Endometrial microvascular endothelial cells (primary cell): ENCODE measurements around the gene PTPN1. TPM values are rescaled to one million over a fixed set of nuclear protein-coding genes. Genes with fewer than 3 reads are reported as not detected.

ENCODE experiments used
- in situ Hi-C: cut with HindIII; loops from 2 replicates; pipeline ENCODE4 v1.10.0; 2017; ENCODE audit warnings: low sequenced_read_pairs, low pct_unique_long_range_greater_than_20kb; ENCODE audit errors: inconsistent ontology term
- total RNA-seq: library from RNA; depleted of rRNA; stranded (reverse); fragments of >200 nt; gene quantifications from one replicate; pipeline ENCODE4 v1.2.3, GENCODE V29; 2015; ENCODE audit errors: inconsistent ontology term

PTPN1 gene
- total RNA-seq, 1 donor from 2014 or later: 89.3 TPM

DNA sequence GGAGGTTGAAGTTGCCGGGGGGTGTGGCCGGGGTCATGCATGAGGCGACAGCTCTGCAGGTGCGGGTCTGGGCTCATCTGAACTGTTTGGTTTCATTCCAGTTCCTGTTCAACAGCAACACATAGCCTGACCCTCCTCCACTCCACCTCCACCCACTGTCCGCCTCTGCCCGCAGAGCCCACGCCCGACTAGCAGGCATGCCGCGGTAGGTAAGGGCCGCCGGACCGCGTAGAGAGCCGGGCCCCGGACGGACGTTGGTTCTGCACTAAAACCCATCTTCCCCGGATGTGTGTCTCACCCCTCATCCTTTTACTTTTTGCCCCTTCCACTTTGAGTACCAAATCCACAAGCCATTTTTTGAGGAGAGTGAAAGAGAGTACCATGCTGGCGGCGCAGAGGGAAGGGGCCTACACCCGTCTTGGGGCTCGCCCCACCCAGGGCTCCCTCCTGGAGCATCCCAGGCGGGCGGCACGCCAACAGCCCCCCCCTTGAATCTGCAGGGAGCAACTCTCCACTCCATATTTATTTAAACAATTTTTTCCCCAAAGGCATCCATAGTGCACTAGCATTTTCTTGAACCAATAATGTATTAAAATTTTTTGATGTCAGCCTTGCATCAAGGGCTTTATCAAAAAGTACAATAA, 72.5 kb downstream of the PTPN1 start:
- in situ Hi-C loops: no loop called here

DNA sequence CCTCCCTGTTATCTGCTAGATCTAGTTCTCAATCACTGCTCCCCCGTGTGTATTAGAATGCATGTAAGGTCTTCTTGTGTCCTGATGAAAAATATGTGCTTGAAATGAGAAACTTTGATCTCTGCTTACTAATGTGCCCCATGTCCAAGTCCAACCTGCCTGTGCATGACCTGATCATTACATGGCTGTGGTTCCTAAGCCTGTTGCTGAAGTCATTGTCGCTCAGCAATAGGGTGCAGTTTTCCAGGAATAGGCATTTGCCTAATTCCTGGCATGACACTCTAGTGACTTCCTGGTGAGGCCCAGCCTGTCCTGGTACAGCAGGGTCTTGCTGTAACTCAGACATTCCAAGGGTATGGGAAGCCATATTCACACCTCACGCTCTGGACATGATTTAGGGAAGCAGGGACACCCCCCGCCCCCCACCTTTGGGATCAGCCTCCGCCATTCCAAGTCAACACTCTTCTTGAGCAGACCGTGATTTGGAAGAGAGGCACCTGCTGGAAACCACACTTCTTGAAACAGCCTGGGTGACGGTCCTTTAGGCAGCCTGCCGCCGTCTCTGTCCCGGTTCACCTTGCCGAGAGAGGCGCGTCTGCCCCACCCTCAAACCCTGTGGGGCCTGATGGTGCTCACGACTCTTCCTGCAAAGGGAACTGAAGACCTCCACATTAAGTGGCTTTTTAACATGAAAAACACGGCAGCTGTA, 73.4 kb downstream of the PTPN1 start:
- in situ Hi-C loops: no loop called here

DNA sequence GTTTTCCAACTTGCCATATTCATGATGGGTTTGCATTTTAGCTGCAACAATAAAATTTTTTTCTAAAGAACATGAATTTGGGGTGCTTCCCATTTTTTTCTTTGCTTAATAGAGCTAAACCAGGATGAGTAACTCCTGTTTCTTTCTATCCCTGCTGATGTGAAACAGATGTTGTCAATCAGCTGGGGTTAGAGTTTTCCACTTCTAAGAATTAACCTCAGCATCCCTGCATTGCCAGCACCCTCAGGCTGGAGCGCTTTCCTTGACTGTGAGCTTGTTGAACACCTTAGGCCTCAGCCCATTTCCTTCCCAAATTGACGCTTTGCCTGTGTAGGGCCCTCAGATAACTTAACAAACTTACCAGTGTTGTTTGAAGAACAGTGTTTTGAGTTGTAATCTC, 74.5 kb downstream of the PTPN1 start:
- in situ Hi-C loops: no loop called here

DNA sequence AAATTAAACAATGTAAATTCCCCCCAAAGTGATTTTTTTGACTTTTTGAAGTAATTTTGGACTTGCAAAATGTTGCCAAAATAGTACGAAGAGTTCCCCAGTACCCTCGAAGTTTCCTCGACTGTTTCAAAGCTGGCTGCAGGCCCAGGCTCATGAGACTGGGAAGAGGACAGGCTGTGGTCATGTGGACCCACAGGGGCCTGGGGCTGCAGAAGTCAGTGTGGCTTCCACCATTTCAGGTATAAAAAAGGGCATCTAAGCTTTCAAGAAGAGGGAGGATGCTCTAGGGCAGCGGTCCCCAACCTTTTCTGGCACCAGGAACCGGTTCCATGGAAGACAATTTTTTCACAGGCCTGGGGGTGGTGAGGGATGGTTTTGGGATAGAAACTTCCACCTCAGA, 75.0 kb downstream of the PTPN1 start:
- in situ Hi-C loops: no loop called here

DNA sequence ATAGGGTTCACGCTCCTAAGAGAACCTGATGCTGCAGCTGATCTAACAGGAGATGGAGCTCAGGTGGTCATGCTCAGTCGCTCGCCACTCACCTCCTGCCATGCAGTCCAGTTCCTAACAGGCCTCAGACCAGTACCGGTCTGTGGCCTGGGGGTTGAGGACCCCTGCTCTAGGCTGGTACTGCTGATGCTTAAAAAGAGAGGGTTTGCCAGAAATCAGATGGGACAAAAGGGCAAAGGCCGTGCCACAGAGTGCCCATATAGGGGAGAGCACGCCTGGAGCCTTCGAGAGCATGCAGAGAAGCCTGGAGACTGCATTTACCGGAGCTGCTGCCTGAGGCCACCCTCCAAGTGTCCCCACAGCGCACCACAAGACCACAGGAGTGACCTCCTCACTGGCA, 75.5 kb downstream of the PTPN1 start:
- in situ Hi-C loops: no loop called here

DNA sequence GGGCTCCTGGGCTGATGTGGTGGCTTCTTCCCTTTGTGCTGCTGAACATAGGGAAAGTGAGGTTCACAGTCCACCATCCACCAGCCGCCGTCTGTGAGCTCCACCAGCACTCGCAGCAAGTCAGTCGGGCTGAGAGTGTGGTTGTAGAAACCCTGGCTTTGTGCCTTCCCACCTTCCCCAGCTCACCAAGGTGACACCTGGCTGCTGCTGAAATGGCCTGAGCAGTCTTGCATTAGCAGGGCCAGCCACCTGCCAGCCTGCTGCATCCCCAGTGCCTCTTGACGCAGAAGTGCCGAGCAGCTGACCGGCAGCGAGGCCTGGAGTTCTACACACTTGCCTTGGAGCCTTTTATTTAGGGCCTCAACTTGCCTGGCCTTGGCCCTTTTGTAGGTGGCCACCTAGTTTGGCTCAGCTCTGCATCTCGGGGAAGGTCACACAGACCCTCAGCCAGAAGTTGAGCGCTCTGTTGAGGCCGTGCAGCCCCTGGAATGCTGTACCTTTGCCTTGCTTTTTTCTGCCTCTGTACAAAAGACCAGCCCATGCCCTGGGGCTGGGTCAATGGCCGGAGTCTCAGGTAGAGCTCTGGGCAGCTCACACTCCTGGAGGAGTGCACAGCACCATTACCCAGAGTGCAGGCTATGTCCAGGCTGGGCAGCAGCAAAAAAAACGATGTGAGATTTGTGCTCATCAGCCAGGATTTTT, 76.5 kb downstream of the PTPN1 start:
- in situ Hi-C loops: no loop called here

DNA sequence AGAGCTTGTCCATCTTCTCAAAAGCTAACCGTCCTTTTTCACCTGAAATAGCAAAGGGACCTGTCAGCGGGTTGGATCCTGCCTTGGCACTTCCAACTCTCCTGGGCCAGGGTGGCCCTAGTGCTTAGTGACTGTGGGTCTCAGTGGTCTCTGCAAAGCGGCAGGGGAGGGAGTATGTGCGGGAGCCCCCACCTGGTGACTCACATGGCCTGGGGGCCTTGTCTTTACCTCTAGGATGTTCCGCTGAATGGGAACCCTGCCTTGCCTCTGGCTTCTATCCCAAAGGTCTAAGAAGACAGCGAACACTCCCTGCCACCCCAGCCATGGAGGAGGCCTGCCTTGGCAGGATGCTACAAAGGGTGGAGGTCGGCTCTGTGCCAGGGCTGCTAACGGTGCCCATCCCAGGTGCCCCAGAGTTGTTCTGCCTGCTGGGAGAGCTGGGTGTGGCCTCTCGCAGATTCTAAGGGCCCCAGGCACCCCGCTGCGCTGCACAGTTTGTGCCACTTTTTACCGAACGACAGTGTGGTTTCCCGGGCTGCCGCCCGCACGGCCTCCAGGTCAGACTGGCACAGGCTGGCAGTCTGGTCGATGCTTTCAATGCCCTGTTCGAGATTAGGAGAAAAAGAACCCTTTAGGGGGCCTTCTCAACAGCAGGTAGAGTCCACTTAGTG, 77.2 kb downstream of the PTPN1 start:
- in situ Hi-C loops: no loop called here

DNA sequence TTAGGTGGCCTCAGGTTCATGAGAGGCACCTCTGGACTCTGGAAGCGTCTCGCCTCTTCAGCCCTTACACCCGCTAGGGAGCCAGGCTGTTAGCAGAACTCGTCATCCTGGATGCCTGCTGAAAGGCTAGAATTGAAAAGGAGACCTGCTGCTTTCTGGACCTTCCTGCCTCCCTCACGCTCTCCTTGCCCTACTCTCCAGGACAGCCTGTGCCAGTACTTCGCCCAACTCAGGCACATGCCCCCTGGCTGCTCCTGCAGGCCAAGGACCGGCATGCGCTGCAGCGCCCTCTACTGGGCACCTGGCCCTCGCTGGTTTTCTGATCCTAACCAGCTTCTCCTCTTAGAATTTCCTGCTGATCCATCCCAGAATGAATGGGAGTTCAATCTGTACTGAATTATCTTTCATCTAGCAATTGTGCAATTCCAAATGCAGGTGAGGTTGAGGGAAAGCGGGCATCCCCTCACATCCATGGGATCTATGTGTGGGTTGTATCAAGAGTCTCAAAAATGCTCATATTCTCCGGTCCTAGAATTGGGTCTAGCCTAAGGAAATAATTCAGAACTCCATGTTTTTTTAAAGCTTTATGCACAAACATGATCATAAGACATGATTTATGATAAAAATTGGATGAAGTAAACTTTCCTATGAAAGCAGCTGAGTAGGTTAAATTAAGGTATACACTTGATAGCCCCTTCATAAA, 78.0 kb downstream of the PTPN1 start:
- in situ Hi-C loops: no loop called here

DNA sequence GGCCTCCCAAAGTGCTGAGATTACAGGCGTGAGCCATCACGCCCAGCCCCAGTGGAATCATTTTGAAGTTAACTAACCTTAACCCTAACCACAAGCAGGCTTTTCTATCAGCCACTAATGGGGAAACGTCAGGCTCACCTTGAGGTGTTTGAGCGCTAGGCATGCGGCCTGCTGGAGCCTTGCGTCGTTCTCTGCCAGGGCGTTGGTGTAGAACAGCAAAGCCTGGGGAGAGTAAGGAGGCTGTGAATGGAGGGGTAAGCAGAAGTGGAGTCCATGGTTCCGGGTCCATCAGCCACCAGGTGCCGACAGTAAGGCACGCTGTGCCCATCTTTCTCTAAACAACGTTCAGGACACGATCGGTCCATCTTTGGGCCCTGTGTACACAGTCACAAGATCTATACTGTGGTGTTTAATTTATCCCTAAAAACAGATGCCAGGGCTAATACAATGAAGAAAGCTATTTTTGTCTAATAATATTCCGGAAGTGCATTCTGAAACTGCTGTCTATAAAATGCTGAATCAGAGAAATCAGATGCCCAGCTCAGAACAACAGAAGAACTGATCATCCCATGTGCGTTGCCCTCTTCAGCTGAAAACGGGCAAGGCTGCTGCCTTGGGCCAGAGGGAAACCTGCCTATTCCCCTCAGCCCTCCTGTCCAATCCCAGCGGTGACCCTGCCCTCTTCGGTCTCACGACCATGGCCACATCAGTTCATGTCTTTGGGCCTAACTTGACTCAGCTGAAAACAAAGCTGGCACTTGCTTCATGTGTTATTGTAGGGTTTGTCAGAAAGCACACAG, 79.6 kb downstream of the PTPN1 start:
- in situ Hi-C loops: no loop called here

DNA sequence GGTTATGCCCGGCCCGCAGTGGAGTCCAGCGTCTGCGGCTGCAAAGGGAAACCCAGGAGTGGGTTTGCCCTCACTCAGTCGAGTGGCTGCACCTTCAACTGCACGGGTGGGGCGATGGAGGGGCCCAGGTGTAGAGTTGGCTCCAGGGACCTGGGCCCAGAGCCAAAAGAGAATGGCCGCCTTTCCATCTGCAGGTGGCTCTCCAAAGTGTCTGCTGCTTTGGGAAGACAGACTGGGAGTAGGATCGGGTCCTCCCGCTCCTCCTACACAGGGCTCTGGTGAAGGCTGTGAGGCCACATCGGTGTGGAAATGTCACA, 80.1 kb downstream of the PTPN1 start:
- in situ Hi-C loops: no loop called here

DNA sequence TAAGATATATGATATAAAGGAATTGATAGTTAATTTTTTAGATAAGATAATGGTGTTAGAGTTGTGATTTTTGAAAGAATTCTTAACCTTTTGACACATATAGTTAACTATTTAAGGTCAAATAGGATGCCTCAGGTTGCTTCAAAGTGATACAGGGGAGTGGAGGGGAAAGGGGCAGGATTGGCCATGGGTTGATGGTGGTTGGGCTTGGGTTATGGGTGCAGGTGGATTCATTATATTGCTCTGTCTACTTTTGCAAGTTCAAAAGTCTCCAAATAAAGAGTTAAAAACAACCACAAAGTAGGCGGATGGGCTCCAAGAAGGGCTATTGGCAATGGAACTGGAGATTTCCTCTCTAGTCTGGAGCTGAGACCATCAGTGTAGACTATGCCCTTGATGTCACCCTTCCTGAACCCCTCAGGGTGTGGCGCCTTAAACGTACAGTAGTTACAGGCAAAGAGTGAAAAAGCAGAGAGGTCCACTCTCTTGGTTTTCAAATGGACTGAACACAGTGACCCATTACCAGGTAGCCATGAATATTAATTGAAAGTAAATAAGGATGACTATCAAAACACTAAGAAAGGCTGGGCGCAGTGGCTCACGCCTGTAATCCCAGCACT, 81.2 kb downstream of the PTPN1 start:
- in situ Hi-C loops: no loop called here

DNA sequence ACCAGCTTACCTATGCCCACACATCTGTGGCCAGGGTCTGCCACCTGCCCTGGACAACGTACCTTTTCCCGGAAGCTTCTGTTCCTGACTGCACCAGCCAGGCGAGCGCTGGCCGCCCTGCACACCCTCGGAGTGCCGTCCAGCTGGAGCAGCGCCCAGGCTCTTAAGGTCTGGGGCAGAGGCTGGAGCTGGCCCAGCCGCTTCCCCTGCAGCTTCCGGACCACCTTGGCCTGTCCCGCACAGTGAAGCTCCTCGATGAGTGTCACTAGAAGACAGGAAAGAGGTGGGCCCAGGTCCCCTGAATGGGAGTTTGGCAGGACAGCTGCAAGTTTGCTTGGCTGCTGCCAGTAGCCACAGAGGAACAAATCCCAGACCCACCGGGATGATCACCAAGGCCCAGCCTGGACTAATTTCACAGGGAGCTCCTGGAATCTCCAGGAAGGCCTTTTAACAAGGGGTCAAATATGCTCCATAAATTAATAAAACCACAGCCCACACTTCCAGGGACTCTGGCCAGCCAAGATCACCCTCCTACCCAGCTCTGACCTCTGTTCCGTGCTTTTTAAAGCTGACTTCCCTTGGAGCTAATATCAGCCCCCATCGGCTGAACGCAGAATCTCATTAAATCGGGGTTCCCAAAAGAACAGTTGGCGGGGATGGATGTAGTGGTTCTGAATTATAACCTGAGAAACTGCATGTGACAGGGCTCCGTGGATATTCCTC, 82.3 kb downstream of the PTPN1 start:
- in situ Hi-C loops: no loop called here

DNA sequence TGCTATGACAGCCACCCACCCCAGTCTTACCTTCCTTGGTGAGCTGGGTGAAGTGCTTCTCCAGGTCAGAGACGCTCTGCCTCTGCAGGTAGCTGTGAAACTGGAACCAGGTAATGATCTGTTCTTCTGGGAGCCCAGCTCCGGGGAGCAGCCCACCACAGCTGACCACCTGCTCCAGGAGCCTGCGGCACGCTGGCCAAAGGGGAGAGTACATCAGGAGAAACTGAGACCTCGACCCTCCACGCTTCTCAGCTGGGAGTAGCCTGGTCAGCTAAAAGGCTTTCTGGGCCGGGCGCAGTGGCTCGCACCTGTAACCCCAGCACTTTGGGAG, 82.8 kb downstream of the PTPN1 start:
- in situ Hi-C loops: no loop called here

DNA sequence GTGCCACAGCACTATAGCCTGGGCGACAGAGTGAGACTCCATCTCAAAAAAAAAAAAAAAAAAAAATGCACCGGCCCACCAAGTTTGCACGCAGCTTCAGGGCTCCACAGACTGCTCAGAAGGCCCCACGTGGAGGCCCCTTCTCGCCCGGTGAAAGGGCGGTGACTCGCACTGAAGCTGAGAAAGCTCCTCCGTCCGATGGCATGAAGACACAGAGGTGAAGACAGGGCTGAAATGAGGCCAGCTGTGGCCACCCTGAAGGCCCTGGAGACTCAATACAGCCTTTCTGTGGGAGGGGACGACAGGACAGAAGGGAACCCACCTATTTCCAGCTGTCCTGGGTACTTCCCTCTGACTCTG, 84.0 kb downstream of the PTPN1 start:
- in situ Hi-C loops: no loop called here

DNA sequence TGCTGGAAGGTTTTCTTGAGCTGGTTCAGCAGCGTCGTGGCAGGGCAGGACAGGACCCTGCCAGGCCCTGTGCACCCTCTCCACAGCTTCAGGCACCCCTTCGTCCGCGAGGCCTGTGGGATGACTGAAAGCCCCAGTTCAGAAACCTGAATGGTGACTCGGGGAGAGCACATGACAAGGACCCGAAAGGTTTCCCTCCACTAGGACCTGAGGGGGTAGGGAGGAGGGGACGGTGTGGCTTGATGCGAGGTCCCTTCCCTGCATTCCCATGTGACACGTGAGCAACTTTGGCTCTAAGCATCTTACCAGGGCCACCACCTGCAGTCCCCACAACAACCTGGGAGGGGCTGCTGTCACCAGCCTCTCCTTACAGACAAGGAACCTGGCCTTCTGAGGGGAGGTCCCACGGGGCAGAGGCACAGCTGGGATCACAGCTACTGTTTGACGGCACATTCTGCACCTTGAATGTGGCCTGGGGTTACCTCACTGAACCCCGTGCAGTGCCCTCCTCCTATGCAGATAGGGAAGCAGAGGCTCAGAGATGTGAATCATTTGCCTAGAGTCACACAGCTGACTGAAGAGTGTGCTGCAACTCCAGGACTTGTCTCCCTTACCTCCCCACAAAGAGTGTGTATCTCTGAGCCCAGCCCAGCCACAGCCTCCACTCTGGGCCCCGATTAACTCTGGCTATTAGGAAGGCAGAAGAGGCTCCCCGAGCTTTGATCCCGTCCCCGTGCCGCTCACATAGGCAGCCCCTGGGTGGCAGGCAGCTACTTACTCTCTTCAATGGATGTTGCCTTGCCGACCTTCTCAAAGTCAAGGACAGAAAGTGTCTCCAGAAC, 84.6 kb downstream of the PTPN1 start:
- in situ Hi-C loops: no loop called here

DNA sequence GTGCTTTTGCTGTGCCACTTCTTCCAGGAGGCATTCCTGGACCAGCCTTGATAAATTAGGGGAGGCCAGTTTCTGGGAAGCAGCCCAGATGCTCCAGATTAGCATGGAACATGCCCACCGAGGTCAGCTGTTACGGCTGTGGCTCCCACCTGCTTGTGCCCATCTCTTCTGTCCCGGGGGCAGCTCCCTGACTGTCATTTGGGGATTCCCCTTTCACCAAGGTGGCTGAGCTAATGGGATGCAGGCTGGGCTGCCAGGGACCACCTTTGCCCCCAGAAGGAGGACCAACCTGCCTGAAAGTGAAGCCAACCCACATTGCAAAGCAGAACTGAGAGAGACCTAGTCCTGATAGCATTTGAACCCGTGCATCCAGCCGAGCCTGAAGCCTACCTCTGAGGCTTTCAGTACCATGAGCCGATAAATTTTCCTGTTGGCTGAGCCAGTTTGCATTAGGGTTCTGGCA, 85.3 kb downstream of the PTPN1 start:
- in situ Hi-C loops: no loop called here
